GM10266 (cell line): ENCODE measurements around the gene FAM13B.
"Not testable (repeated sequence)": the region's sequence is repeated elsewhere in the genome, so short reads cannot be mapped to it uniquely, and the experiment has no call there.

Source experiments
- DNase-seq: peaks from one replicate; pipeline ENCODE4 v3.0.0; 2012; ENCODE audit errors: extremely low spot score
- CTCF ChIP-seq: IDR thresholded peaks from 2 replicates; pipeline ENCODE4 v1.5.1; 2012; ENCODE audit warnings: mild to moderate bottlenecking, low read depth; ENCODE audit not compliant: control insufficient read depth, insufficient read depth; ENCODE audit errors: missing control alignments

The FAM13B gene

GRCh38 chr5:137995077-137995748 is 37.7 kb downstream of the FAM13B start:
- no peak for DNase-seq
- TF ChIP-seq CTCF = no peak

GRCh38 chr5:137994556-137994955 is 38.3 kb downstream of the FAM13B start:
- TF ChIP-seq CTCF = no peak
- no peak for DNase-seq

GRCh38 chr5:137989419-137989818 is 43.5 kb downstream of the FAM13B start:
- no peak for DNase-seq
- no peak for TF ChIP-seq CTCF

- DNase-seq = no peak
- no peak for TF ChIP-seq CTCF
Observed at GRCh38 chr5:137975208-137975607, 57.7 kb downstream of the FAM13B start.

- not testable (repeated sequence) for DNase-seq
Observed at GRCh38 chr5:137970384-137970783, 62.5 kb downstream of the FAM13B start.

- TF ChIP-seq CTCF = no peak
- no peak for DNase-seq
Observed at GRCh38 chr5:137960819-137961218, 72.1 kb downstream of the FAM13B start.

- TF ChIP-seq CTCF = no peak
- DNase-seq = no peak
Observed at GRCh38 chr5:137960141-137960540, 72.7 kb downstream of the FAM13B start.

- DNase-seq = no peak
- TF ChIP-seq CTCF = no peak
Observed at GRCh38 chr5:137959488-137959887, 73.4 kb downstream of the FAM13B start.
